HG02840 (cell line): ENCODE results near the gene BSN.

ENCODE experiments used
- ATAC-seq: cut with Tn5 transposase; IDR thresholded peaks from one replicate; pipeline ENCODE4 v1.9.1; 2021; ENCODE audit warnings: mild to moderate bottlenecking, moderate library complexity, moderate number of reproducible peaks; ENCODE audit not compliant: unreplicated experiment, low FRiP score

The BSN gene

GRCh38 chr3:49625071-49625470, 70.8 kb downstream of the BSN start:
- no peak for ATAC-seq

GRCh38 chr3:49626101-49626581, 71.9 kb downstream of the BSN start:
- ATAC-seq = no peak

- no peak for ATAC-seq
These were observed 72.5 kb downstream of the BSN start for GRCh38 chr3:49626796-49627195.

- ATAC-seq = no peak
These were observed 73.4 kb downstream of the BSN start for GRCh38 chr3:49627634-49628033.

- ATAC-seq = no peak
These were observed 74.0 kb downstream of the BSN start for GRCh38 chr3:49628249-49628648.

- ATAC-seq = no peak
These were observed 75.2 kb downstream of the BSN start for GRCh38 chr3:49629451-49629850.

- ATAC-seq = no peak
These were observed 75.6 kb downstream of the BSN start for GRCh38 chr3:49629866-49630265.

- ATAC-seq = no peak
These were observed 76.5 kb downstream of the BSN start for GRCh38 chr3:49630784-49631183.

- no peak for ATAC-seq
These were observed 80.5 kb downstream of the BSN start for GRCh38 chr3:49634736-49635135.

GRCh38 chr3:49636883-49637609, 82.8 kb downstream of the BSN start:
- ATAC-seq = no peak

GRCh38 chr3:49638445-49638844, 84.2 kb downstream of the BSN start:
- no peak for ATAC-seq

GRCh38 chr3:49639551-49639950, 85.3 kb downstream of the BSN start:
- no peak for ATAC-seq

GRCh38 chr3:49641292-49641691, 87.0 kb downstream of the BSN start:
- no peak for ATAC-seq

- no peak for ATAC-seq
These were observed 87.8 kb downstream of the BSN start for GRCh38 chr3:49641921-49642707.

GRCh38 chr3:49642708-49643145, 88.5 kb downstream of the BSN start:
- ATAC-seq = no peak

- ATAC-seq = no peak
These were observed 90.4 kb downstream of the BSN start for GRCh38 chr3:49644684-49645083.

GRCh38 chr3:49646236-49646635, 92.0 kb downstream of the BSN start:
- no peak for ATAC-seq

GRCh38 chr3:49647741-49648140, 93.5 kb downstream of the BSN start:
- no peak for ATAC-seq

- ATAC-seq = no peak
These were observed 94.2 kb downstream of the BSN start for GRCh38 chr3:49648354-49649019.

- ATAC-seq = no peak
These were observed 95.3 kb downstream of the BSN start for GRCh38 chr3:49649576-49649975.

GRCh38 chr3:49650177-49650576, 95.9 kb downstream of the BSN start:
- ATAC-seq = no peak
